ENCODE measurements around the gene CLEC4M.
"Not testable (repeated sequence)": the region's sequence is repeated elsewhere in the genome, so short reads cannot be mapped to it uniquely, and the experiment has no call there.

Gene CLEC4M

GRCh38 chr19:7811989-7812388 lies 48.9 kb downstream of the CLEC4M start:
- no peak for DNase-seq (ENCODE audit: low spot score)

- DNase-seq (ENCODE audit: low spot score): no peak
These were observed 52.3 kb downstream of the CLEC4M start for GRCh38 chr19:7815325-7815724.

GRCh38 chr19:7816040-7816439 lies 53.0 kb downstream of the CLEC4M start:
- DNase-seq (ENCODE audit: low spot score): not testable (repeated sequence)

- no peak for DNase-seq (ENCODE audit: low spot score)
These were observed 54.8 kb downstream of the CLEC4M start for GRCh38 chr19:7817801-7818200.

- no peak for DNase-seq (ENCODE audit: low spot score)
These were observed 55.8 kb downstream of the CLEC4M start for GRCh38 chr19:7818806-7819205.

Measured in cerebellar cortex (tissue), 1 donor.